GM18498 (cell line): Measurements from ENCODE around the gene FCGR2B.
"Not testable (repeated sequence)": the region's sequence is repeated elsewhere in the genome, so short reads cannot be mapped to it uniquely, and the experiment has no call there.

ENCODE experiments used
- ATAC-seq: cut with Tn5 transposase; IDR thresholded peaks from one replicate; pipeline ENCODE4 v1.9.1; 2021; ENCODE audit warnings: mild to moderate bottlenecking, moderate library complexity; ENCODE audit not compliant: unreplicated experiment

Gene FCGR2B

GRCh38 chr1:161647507-161648360 lies 15.2 kb upstream of the FCGR2B start:
- peak; percentile 54 for ATAC-seq

- not testable (repeated sequence) for ATAC-seq
Observed at GRCh38 chr1:161653541-161653940, 9.4 kb upstream of the FCGR2B start.

GRCh38 chr1:161653971-161654370 lies 9.0 kb upstream of the FCGR2B start:
- not testable (repeated sequence) for ATAC-seq

- ATAC-seq, result not testable (repeated sequence)
Observed at GRCh38 chr1:161658524-161658923, 4.4 kb upstream of the FCGR2B start.

GRCh38 chr1:161661660-161662311 lies 1.2 kb upstream of the FCGR2B start:
- peak; percentile 31 for ATAC-seq

GRCh38 chr1:161663569-161663968 lies 626 bp downstream of the FCGR2B start:
- ATAC-seq, result peak; percentile 24

- ATAC-seq, result not testable (repeated sequence)
Observed at GRCh38 chr1:161664689-161665088, 1.7 kb downstream of the FCGR2B start.

GRCh38 chr1:161671045-161672020 lies 8.4 kb downstream of the FCGR2B start:
- not testable (repeated sequence) for ATAC-seq

- not testable (repeated sequence) for ATAC-seq
Observed at GRCh38 chr1:161673437-161673836, 10.5 kb downstream of the FCGR2B start.

- not testable (repeated sequence) for ATAC-seq
Observed at GRCh38 chr1:161674447-161674846, 11.5 kb downstream of the FCGR2B start.

- not testable (repeated sequence) for ATAC-seq
Observed at GRCh38 chr1:161674908-161675307, 12.0 kb downstream of the FCGR2B start.

GRCh38 chr1:161676441-161676840 lies 13.5 kb downstream of the FCGR2B start:
- ATAC-seq, result no peak

GRCh38 chr1:161676958-161677689 lies 14.2 kb downstream of the FCGR2B start:
- no peak for ATAC-seq

- ATAC-seq, result no peak
Observed at GRCh38 chr1:161678500-161678899, 15.6 kb downstream of the FCGR2B start.

GRCh38 chr1:161681879-161682278 lies 18.9 kb downstream of the FCGR2B start:
- no peak for ATAC-seq

GRCh38 chr1:161688946-161689345 lies 26.0 kb downstream of the FCGR2B start:
- no peak for ATAC-seq

- ATAC-seq, result no peak
Observed at GRCh38 chr1:161691846-161692245, 28.9 kb downstream of the FCGR2B start.

- not testable (repeated sequence) for ATAC-seq
Observed at GRCh38 chr1:161693020-161693712, 30.2 kb downstream of the FCGR2B start.

GRCh38 chr1:161698302-161698701 lies 35.4 kb downstream of the FCGR2B start:
- ATAC-seq, result not testable (repeated sequence)

GRCh38 chr1:161702250-161702649 lies 39.3 kb downstream of the FCGR2B start:
- ATAC-seq, result no peak
